ENCODE results near the gene CACNA2D1.

- no peak for TF ChIP-seq EP300 (IDR thresholded peaks at IDR 0.05)
- TF ChIP-seq CTCF (IDR thresholded peaks at IDR 0.05), result no peak
- no peak for TF ChIP-seq POLR2A (IDR thresholded peaks at IDR 0.05)
These were observed 123.9 kb downstream of the CACNA2D1 start for GRCh38 chr7:82319674-82320118.
